Ishikawa (cell line): Measurements from ENCODE around the gene SERPINE2.

ENCODE experiments used
- CEBPB ChIP-seq: IDR thresholded peaks from 2 replicates; pipeline ENCODE4 v1.6.1; 2012
- CREB1 ChIP-seq: IDR thresholded peaks from 2 replicates; pipeline ENCODE4 v1.6.1; 2012; ENCODE audit warnings: low read depth
- EGR1 ChIP-seq: IDR thresholded peaks from 2 replicates; pipeline ENCODE4 v1.6.1; 2012
- EP300 ChIP-seq: IDR thresholded peaks from 2 replicates; pipeline ENCODE4 v1.6.1; 2012; ENCODE audit warnings: borderline replicate concordance
- FOXM1 ChIP-seq: IDR thresholded peaks from 2 replicates; pipeline ENCODE4 v1.6.1; 2012; ENCODE audit warnings: low read depth, borderline replicate concordance
- NFIC ChIP-seq: IDR thresholded peaks from 2 replicates; pipeline ENCODE4 v1.6.1; 2012
- RAD21 ChIP-seq: IDR thresholded peaks from 2 replicates; pipeline ENCODE4 v1.6.1; 2012; ENCODE audit warnings: low read depth
- TAF1 ChIP-seq: IDR thresholded peaks from 2 replicates; pipeline ENCODE4 v1.6.1; 2012; ENCODE audit warnings: low read depth, mild to moderate bottlenecking
- TCF12 ChIP-seq: IDR thresholded peaks from 2 replicates; pipeline ENCODE4 v1.6.1; 2012; ENCODE audit warnings: low read depth
- TEAD4 ChIP-seq: IDR thresholded peaks from 2 replicates; pipeline ENCODE4 v1.6.1; 2012
- YY1 ChIP-seq: IDR thresholded peaks from 2 replicates; pipeline ENCODE4 v1.6.1; 2012; ENCODE audit warnings: low read depth
- ZBTB7A ChIP-seq: IDR thresholded peaks from 2 replicates; pipeline ENCODE4 v1.6.1; 2012; ENCODE audit warnings: low read depth
- TF ChIP-seq, protein P1 (sequence below): IDR thresholded peaks from 2 replicates; pipeline ENCODE4 v1.6.1; 2012
- TF ChIP-seq, protein P2 (sequence below): IDR thresholded peaks from 2 replicates; pipeline ENCODE4 v1.6.1; 2012; ENCODE audit warnings: low read depth, mild to moderate bottlenecking

DNA sequence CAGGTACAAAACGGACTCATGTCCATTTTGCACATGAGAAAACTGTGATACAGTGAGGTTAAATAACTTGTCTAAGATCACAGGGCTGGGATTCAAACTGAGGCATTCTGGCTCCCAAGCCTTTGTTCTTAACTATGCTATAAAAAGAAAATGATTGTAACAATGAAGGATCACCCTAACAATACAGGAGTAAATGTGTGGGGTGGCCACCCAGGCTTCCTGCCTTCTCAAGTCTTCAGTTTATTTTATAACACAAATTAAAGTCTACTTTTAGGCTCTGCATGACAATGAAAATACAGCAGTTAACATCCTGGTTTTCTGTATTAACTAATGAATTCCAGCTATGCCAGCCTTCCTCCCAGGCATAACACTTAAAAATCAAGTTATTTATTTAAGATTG lies 101.6 kb downstream of the SERPINE2 start:
- TF ChIP-seq, protein P1, sequence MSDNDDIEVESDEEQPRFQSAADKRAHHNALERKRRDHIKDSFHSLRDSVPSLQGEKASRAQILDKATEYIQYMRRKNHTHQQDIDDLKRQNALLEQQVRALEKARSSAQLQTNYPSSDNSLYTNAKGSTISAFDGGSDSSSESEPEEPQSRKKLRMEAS, result no peak
- TF ChIP-seq TAF1 (no peak), EP300 (no peak), ZBTB7A (no peak), RAD21 (no peak), TEAD4 (no peak), CEBPB (no peak), YY1 (no peak), TCF12 (no peak), EGR1 (no peak), FOXM1 (no peak), NFIC (no peak), CREB1 (no peak)
- TF ChIP-seq, protein P2, sequence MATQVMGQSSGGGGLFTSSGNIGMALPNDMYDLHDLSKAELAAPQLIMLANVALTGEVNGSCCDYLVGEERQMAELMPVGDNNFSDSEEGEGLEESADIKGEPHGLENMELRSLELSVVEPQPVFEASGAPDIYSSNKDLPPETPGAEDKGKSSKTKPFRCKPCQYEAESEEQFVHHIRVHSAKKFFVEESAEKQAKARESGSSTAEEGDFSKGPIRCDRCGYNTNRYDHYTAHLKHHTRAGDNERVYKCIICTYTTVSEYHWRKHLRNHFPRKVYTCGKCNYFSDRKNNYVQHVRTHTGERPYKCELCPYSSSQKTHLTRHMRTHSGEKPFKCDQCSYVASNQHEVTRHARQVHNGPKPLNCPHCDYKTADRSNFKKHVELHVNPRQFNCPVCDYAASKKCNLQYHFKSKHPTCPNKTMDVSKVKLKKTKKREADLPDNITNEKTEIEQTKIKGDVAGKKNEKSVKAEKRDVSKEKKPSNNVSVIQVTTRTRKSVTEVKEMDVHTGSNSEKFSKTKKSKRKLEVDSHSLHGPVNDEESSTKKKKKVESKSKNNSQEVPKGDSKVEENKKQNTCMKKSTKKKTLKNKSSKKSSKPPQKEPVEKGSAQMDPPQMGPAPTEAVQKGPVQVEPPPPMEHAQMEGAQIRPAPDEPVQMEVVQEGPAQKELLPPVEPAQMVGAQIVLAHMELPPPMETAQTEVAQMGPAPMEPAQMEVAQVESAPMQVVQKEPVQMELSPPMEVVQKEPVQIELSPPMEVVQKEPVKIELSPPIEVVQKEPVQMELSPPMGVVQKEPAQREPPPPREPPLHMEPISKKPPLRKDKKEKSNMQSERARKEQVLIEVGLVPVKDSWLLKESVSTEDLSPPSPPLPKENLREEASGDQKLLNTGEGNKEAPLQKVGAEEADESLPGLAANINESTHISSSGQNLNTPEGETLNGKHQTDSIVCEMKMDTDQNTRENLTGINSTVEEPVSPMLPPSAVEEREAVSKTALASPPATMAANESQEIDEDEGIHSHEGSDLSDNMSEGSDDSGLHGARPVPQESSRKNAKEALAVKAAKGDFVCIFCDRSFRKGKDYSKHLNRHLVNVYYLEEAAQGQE, result no peak
